Measurements from ENCODE around the gene REPS1. TPM values are rescaled to one million over a fixed set of nuclear protein-coding genes. Genes with fewer than 3 reads are reported as not detected.

Gene REPS1
- total and polyA plus RNA-seq, 2 donors (not counting 1 experiment from before 2014, with no cell fraction given) = 38.1 to 57.1 TPM

DNA sequence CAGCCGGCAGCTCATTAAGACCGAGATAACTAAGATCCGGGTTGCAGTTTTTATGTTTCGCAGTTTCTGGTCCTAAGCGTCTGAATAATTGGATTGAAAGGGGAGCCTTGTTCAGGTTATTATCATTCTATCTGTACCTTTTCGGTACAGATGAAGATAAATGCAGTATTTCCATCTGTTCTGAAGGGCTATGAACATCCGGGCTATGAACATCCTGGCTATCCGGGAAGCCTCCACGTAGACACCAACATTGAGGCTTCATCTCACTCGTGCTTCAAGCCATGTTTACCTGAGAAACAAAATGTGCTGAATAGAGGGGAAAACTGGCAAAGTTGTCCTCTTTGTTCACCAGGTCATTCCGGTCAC lies 399 bp upstream of the REPS1 start:
- H3K4me1 ChIP-seq (ENCODE audit: control insufficient read depth in 2 of 2, insufficient read depth in 2 of 2, low read length in 2 of 2) = peaks cover 22 to 26% of the 10 kb centered on the region in 2 donors
- TF ChIP-seq, protein P1, sequence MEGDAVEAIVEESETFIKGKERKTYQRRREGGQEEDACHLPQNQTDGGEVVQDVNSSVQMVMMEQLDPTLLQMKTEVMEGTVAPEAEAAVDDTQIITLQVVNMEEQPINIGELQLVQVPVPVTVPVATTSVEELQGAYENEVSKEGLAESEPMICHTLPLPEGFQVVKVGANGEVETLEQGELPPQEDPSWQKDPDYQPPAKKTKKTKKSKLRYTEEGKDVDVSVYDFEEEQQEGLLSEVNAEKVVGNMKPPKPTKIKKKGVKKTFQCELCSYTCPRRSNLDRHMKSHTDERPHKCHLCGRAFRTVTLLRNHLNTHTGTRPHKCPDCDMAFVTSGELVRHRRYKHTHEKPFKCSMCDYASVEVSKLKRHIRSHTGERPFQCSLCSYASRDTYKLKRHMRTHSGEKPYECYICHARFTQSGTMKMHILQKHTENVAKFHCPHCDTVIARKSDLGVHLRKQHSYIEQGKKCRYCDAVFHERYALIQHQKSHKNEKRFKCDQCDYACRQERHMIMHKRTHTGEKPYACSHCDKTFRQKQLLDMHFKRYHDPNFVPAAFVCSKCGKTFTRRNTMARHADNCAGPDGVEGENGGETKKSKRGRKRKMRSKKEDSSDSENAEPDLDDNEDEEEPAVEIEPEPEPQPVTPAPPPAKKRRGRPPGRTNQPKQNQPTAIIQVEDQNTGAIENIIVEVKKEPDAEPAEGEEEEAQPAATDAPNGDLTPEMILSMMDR (IDR thresholded peaks at IDR 0.05) = peak; percentile 61
- TF ChIP-seq EZH2 (IDR thresholded peaks at IDR 0.05; ENCODE audit: borderline replicate concordance, insufficient read depth, low read depth, low read length, poor library complexity, severe bottlenecking) = no peak
- peak overlapping the region; percentile 13 to 97 (median 87) for H3K4me3 ChIP-seq (ENCODE audit: control extremely low read depth in 1 of 5, extremely low read depth in 1 of 5, insufficient read depth in 1 of 5, low read depth in 2 of 5, low read length in 4 of 5)
- peaks cover 21% of the 10 kb centered on the region for H3K4me1 Mint-ChIP-seq
- ChIA-PET CTCF (interaction anchor here (0.8 to 6.2 kb wide), 16 partner anchors 14 to 880 kb away, joined by 3 to 53 read pairs (median 6); partner anchors contain the start of gene CITED2), POLR2A (no interaction called here)
- peak overlapping the region; percentile 95 for H3K27ac Mint-ChIP-seq
- H3K9ac ChIP-seq (ENCODE audit: low read length) = peak overlapping the region; percentile 97
- H3K4me3 Mint-ChIP-seq = peak overlapping the region; percentile 87
- DNase-seq = no peak
- H3K27me3 Mint-ChIP-seq = no peaks in the 10 kb centered on the region
- intact Hi-C loops (cut with micrococcal nuclease) = loop anchor here (1.0 to 5.0 kb wide), 7 partner anchors 36 to 387 kb away; partner anchors contain the start of gene CCDC28A
- ATAC-seq (ENCODE audit: low read depth) = no peak
- H3K27ac ChIP-seq (ENCODE audit: low read length in 2 of 2) = peak overlapping the region in 1 of 2 donors; percentile 90
- peaks cover 0 to 2% (median 0%) of the 10 kb centered on the region in 3 donors for H3K9me3 ChIP-seq (ENCODE audit: control extremely low read depth in 1 of 3, control insufficient read depth in 2 of 3, insufficient read depth in 1 of 3, low read length in 2 of 3)
- H3K9me3 Mint-ChIP-seq (ENCODE audit: insufficient read depth) = no peaks in the 10 kb centered on the region
- WGBS (ENCODE audit: insufficient coverage) = no CpG with 5 or more reads among the region's 11 CpGs
- peak overlapping the region; percentile 98 for H3K4me2 ChIP-seq (replicated peaks; ENCODE audit: low read depth, low read length, poor library complexity, severe bottlenecking)
- H4K20me1 ChIP-seq (ENCODE audit: control insufficient read depth, insufficient read depth, low read length, poor library complexity, severe bottlenecking) = peaks cover 12% of the 10 kb centered on the region
- H2AFZ ChIP-seq (ENCODE audit: insufficient read depth, low read depth, low read length, poor library complexity, severe bottlenecking) = peak overlapping the region; percentile 98
- H3K36me3 ChIP-seq (replicated peaks in 1 of 2; ENCODE audit: control extremely low read depth in 1 of 2, control insufficient read depth in 1 of 2, extremely low read depth in 1 of 2, insufficient read depth in 2 of 2, low read length in 1 of 2) = no peaks in the 10 kb centered on the region
- no peaks in the 10 kb centered on the region for H3K27me3 ChIP-seq (replicated peaks in 1 of 4; ENCODE audit: control extremely low read depth in 1 of 4, control insufficient read depth in 3 of 4, insufficient read depth in 4 of 4, low read length in 3 of 4)
- H3K79me2 ChIP-seq (ENCODE audit: control insufficient read depth, insufficient read depth, low read length) = peaks cover 58% of the 10 kb centered on the region

DNA sequence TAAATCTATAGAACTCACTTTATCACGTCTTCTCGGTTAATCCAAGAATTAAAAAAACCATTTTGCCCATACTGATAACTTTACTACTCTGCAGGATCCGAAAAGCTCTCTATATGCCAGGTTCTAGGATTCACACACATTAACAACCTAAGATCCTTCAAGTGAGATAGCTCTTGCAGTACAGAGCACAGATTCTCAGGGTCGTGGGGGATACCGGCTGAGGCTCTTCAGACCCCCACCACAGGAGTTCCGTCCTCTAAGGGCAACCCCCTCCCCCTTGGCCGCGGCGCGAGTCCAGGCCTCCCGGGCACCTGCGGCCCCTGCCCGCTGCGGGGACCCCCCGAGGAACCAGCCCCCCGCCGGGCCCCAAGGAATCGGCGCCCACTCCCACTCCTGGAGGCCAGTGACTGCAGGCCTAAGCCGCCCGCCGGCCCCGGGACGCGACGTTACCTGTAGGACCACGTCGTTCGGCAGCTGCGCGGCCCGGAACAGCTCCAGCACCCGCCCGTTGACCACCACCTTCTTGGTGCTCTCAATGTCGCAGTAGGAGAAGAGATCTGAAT lies 892 bp downstream of the REPS1 start:
- Histone ChIP-seq H3K27me3 (replicated peaks in 1 of 4; ENCODE audit: control extremely low read depth in 1 of 4, control insufficient read depth in 3 of 4, insufficient read depth in 4 of 4, low read length in 3 of 4) (no peaks in the 10 kb centered on the region), H3K27ac (ENCODE audit: low read length in 2 of 2) (peak overlapping the region in 1 of 2 donors; percentile 90), H3K79me2 (ENCODE audit: control insufficient read depth, insufficient read depth, low read length) (peaks cover 71% of the 10 kb centered on the region), H3K9ac (ENCODE audit: low read length) (peak overlapping the region; percentile 97), H3K4me3 (ENCODE audit: control extremely low read depth in 1 of 5, extremely low read depth in 1 of 5, insufficient read depth in 1 of 5, low read depth in 2 of 5, low read length in 4 of 5) (peak overlapping the region; percentile 52 to 97 (median 87)), H3K36me3 (replicated peaks in 1 of 2; ENCODE audit: control extremely low read depth in 1 of 2, control insufficient read depth in 1 of 2, extremely low read depth in 1 of 2, insufficient read depth in 2 of 2, low read length in 1 of 2) (no peaks in the 10 kb centered on the region), H4K20me1 (ENCODE audit: control insufficient read depth, insufficient read depth, low read length, poor library complexity, severe bottlenecking) (peaks cover 14% of the 10 kb centered on the region), H2AFZ (ENCODE audit: insufficient read depth, low read depth, low read length, poor library complexity, severe bottlenecking) (peak overlapping the region; percentile 98), H3K4me1 (ENCODE audit: control insufficient read depth in 2 of 2, insufficient read depth in 2 of 2, low read length in 2 of 2) (peaks cover 23 to 26% of the 10 kb centered on the region in 2 donors), H3K4me2 (replicated peaks; ENCODE audit: low read depth, low read length, poor library complexity, severe bottlenecking) (peak overlapping the region; percentile 98), H3K9me3 (ENCODE audit: control extremely low read depth in 1 of 3, control insufficient read depth in 2 of 3, insufficient read depth in 1 of 3, low read length in 2 of 3) (no peaks in the 10 kb centered on the region)
- Mint-ChIP-seq H3K27ac (peak overlapping the region; percentile 51), H3K9me3 (ENCODE audit: insufficient read depth) (no peaks in the 10 kb centered on the region), H3K27me3 (no peaks in the 10 kb centered on the region), H3K4me1 (peaks cover 21% of the 10 kb centered on the region), H3K4me3 (peak overlapping the region; percentile 77)
- no peak for TF ChIP-seq EZH2 (IDR thresholded peaks at IDR 0.05; ENCODE audit: borderline replicate concordance, insufficient read depth, low read depth, low read length, poor library complexity, severe bottlenecking)
- TF ChIP-seq, protein P1 (IDR thresholded peaks at IDR 0.05) = no peak
- ChIA-PET CTCF (interaction anchor here (0.6 to 6.2 kb wide), 8 partner anchors 13 to 387 kb away, joined by 3 to 53 read pairs (median 12); partner anchors contain the start of gene CITED2), POLR2A (interaction anchor here (0.8 to 1.2 kb wide), 2 partner anchors 42 to 146 kb away, joined by 3 read pairs; partner anchors contain the start of gene ABRACL)
- DNase-seq = no peak
- ATAC-seq (ENCODE audit: low read depth) = no peak
- intact Hi-C loops (cut with micrococcal nuclease) = loop anchor here (5.0 kb wide), 2 partner anchors 35 to 145 kb away; no protein-coding TSS in a partner anchor
- under 1% methylated on average over 35 of the region's 35 CpGs for WGBS (ENCODE audit: insufficient coverage)
